ENCODE measurements around the gene NR3C1.

NR3C1 gene

GRCh38 chr5:143236682-143237081, 166.8 kb downstream of the NR3C1 start:
- Histone ChIP-seq H3K9me2 (replicated peaks; ENCODE audit: insufficient read depth, low read length) (no peaks in the 10 kb centered on the region), H3F3A (ENCODE audit: insufficient read depth) (no peaks in the 10 kb centered on the region), H4K20me1 (ENCODE audit: low read depth, low read length) (no peaks in the 10 kb centered on the region), H3K9me3 (ENCODE audit: insufficient read depth, low read length) (no peaks in the 10 kb centered on the region), H3K79me2 (ENCODE audit: insufficient read depth, low read length) (no peaks in the 10 kb centered on the region), H3K36me3 (ENCODE audit: low read length) (no peaks in the 10 kb centered on the region), H3K4me2 (ENCODE audit: low read depth, low read length, poor library complexity, severe bottlenecking) (no peak overlapping the region), H3K9ac (ENCODE audit: low read length) (no peak overlapping the region), H3K27me3 (ENCODE audit: low read length) (no peaks in the 10 kb centered on the region), H3K4me3 (ENCODE audit: insufficient read depth, low read length, poor library complexity, severe bottlenecking) (no peak overlapping the region), H3K27ac (ENCODE audit: low read depth, low read length) (no peak overlapping the region), H2AFZ (ENCODE audit: low read depth, low read length, severe bottlenecking) (no peak overlapping the region)
- TF ChIP-seq EZH2phosphoT487 (conservative IDR thresholded peaks at IDR 0.05; ENCODE audit: low read length) = no peak
- no peak for TF ChIP-seq CTCF (IDR thresholded peaks at IDR 0.05; ENCODE audit: insufficient read depth, low read length, poor library complexity, severe bottlenecking)

GRCh38 chr5:143235423-143235822, 168.1 kb downstream of the NR3C1 start:
- H2AFZ ChIP-seq (ENCODE audit: low read depth, low read length, severe bottlenecking) = no peak overlapping the region
- no peak overlapping the region for H3K9ac ChIP-seq (ENCODE audit: low read length)
- H3K27me3 ChIP-seq (ENCODE audit: low read length) = no peaks in the 10 kb centered on the region
- H3K9me3 ChIP-seq (ENCODE audit: insufficient read depth, low read length) = no peaks in the 10 kb centered on the region
- H3K27ac ChIP-seq (ENCODE audit: low read depth, low read length) = no peak overlapping the region
- no peak for TF ChIP-seq EZH2phosphoT487 (conservative IDR thresholded peaks at IDR 0.05; ENCODE audit: low read length)
- TF ChIP-seq CTCF (IDR thresholded peaks at IDR 0.05; ENCODE audit: insufficient read depth, low read length, poor library complexity, severe bottlenecking) = no peak
- no peaks in the 10 kb centered on the region for H4K20me1 ChIP-seq (ENCODE audit: low read depth, low read length)
- no peaks in the 10 kb centered on the region for H3K9me2 ChIP-seq (replicated peaks; ENCODE audit: insufficient read depth, low read length)
- no peaks in the 10 kb centered on the region for H3K79me2 ChIP-seq (ENCODE audit: insufficient read depth, low read length)
- H3K4me2 ChIP-seq (ENCODE audit: low read depth, low read length, poor library complexity, severe bottlenecking) = no peak overlapping the region
- H3F3A ChIP-seq (ENCODE audit: insufficient read depth) = no peaks in the 10 kb centered on the region
- H3K4me3 ChIP-seq (ENCODE audit: insufficient read depth, low read length, poor library complexity, severe bottlenecking) = no peak overlapping the region
- H3K36me3 ChIP-seq (ENCODE audit: low read length) = no peaks in the 10 kb centered on the region

- no peak overlapping the region for H3K27ac ChIP-seq (ENCODE audit: low read depth, low read length)
- no peaks in the 10 kb centered on the region for H4K20me1 ChIP-seq (ENCODE audit: low read depth, low read length)
- no peak overlapping the region for H3K4me3 ChIP-seq (ENCODE audit: insufficient read depth, low read length, poor library complexity, severe bottlenecking)
- no peak overlapping the region for H3K9ac ChIP-seq (ENCODE audit: low read length)
- TF ChIP-seq CTCF (IDR thresholded peaks at IDR 0.05; ENCODE audit: insufficient read depth, low read length, poor library complexity, severe bottlenecking) (no peak), EZH2phosphoT487 (conservative IDR thresholded peaks at IDR 0.05; ENCODE audit: low read length) (no peak)
- H3K79me2 ChIP-seq (ENCODE audit: insufficient read depth, low read length) = no peaks in the 10 kb centered on the region
- no peaks in the 10 kb centered on the region for H3K36me3 ChIP-seq (ENCODE audit: low read length)
- no peak overlapping the region for H3K4me2 ChIP-seq (ENCODE audit: low read depth, low read length, poor library complexity, severe bottlenecking)
- no peak overlapping the region for H2AFZ ChIP-seq (ENCODE audit: low read depth, low read length, severe bottlenecking)
- no peaks in the 10 kb centered on the region for H3K27me3 ChIP-seq (ENCODE audit: low read length)
- H3K9me2 ChIP-seq (replicated peaks; ENCODE audit: insufficient read depth, low read length) = no peaks in the 10 kb centered on the region
- H3F3A ChIP-seq (ENCODE audit: insufficient read depth) = no peaks in the 10 kb centered on the region
- H3K9me3 ChIP-seq (ENCODE audit: insufficient read depth, low read length) = no peaks in the 10 kb centered on the region
These were observed 169.2 kb downstream of the NR3C1 start for GRCh38 chr5:143234162-143234842.
